HS-5 (cell line): ENCODE results near the gene RTF2.

Source experiments
- DNase-seq: peaks from one replicate; pipeline ENCODE4 v3.0.0-alpha.2; 2012; ENCODE audit warnings: low read depth

Gene RTF2

DNA sequence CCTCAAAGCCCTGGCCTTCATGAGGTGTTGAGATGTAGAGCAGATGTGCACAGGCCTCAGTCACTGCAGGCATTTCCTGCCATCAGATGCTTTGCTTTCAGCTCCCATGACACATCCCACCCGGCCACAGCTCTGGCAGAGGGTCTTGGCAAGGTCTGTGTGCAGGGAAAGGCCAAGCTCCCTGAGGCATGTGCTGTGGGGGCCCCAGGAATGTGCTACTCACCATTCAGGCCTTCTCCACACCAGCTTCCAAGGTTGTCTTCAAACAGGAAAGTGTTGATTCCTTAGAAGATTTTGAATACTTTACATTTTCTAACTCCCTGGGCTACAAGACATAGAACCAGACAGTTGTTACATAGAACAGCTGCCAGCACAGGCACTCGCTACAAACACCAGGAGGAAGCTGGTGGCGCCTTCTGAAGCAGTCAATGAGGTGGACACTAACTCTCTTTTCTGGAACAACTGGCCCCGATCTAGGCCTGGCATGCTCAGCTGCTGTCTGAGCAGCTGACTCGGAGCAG, 28.6 kb upstream of the RTF2 start:
- DNase-seq: peak; percentile 73

DNA sequence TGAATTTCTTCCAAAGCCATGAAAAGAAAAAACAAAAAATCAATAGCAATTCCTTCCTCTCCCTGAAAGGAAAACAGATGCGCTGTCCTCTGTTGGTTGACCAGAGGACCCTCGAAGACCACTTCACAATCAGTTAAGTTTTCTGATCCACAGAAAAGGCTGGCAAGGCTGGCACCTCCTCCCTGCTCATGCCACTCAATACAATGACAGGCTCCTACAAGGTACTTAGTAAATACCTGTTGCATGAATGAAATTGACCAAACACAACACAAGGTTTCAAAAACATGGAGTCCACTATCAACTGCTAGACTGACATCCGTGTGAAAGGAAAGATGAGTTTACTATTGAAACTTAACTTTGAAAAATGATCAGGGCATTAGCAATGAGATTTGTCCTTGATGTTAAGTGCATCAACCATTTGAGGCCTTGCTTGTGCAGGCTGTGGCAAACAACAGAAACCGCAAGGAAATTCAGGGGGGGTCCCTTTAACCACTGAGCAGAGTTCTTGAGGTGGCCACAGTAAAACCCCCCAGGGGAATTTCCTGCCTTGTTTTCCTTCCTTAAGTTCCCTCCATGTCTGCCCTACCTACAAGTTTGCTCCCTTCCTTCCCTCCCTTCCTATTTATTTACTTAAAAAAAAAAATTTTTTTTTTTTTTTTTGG, 27.9 kb upstream of the RTF2 start:
- no peak for DNase-seq

DNA sequence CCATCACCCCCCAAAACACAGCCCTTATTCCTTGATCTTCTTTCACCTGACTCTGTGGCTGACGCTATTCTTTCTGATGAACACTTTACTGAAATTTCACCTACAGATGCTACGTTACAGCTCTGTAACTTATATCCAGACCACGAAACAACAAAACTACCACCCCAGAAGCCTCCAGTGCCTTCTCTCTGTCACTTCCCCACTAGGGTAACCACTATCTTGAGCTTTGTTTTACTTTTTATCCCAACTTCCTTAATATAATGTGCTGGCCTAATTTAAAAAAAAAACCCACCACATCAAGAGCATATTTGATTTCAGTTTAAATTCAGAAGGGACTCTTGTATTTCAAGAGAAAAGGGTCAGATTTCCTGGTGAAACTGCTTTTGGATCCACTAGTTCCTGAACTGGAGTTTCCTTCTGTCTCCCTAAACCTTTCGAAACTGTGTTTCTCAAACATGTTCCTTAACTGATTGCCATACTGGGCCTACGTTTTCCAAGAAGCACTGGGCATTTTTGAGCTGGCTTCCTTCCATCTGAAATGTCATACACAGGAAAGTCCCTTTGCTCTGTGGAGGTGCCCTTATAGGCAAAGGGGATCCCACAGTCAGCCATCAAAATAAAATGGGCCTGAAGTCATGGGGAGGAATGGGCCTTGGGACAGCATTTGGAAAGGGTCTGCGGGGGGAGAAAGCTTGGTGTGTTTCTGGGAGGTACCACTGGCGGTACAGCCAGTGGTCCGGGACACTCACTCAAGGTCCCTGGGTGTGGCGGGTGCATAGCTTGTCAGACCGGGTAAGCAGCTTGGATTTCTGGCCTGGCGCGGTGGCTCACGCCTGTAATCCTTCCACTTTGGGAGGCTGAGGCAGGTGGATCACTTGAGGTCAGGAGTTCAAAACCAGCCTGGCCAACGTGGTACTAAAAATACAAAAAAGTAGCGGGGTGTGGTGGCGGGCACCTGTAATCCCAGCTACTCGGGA, 25.8 kb upstream of the RTF2 start:
- no peak for DNase-seq

DNA sequence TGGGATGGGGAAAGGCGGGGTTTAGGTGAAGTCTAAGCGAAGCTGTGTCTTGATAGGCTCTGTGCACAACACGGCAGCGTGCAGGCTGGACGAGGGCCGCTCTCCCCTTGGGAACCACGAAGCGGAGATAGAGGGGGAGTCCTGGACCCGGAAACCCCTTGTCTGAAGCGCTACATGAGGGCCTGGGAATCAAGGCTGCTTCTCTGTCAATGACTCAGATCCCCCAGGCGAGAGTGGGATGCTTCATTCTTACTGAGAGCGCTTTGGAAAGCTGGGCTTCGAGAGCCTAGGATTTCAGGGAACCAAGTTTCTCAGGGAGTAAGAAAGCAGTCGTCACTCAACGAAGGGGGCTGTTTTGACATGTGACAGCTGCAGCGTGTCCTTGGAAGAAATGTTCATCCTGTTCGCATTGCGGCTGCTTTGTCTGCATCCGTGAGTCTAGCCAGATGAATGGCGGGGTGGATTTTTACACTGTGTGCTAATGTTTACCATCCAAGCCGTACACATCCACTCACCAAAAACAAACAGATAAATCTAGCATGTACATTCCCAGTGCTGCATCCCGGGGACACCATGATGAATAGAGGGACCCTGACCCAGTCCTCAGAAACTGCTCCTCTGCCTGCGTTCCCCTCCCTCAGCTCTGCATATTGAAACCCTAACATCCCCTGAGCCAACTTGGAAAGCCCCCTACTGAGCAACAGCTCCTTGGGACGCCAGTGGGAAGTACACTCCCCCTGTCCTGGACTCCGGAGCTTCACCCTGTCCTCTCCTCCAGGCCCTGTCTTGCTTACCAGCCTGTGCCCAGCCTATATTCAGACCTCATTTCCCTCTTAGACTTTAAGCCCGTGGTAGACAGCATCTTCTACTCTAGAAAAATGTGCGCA, 24.5 kb upstream of the RTF2 start:
- DNase-seq: no peak

DNA sequence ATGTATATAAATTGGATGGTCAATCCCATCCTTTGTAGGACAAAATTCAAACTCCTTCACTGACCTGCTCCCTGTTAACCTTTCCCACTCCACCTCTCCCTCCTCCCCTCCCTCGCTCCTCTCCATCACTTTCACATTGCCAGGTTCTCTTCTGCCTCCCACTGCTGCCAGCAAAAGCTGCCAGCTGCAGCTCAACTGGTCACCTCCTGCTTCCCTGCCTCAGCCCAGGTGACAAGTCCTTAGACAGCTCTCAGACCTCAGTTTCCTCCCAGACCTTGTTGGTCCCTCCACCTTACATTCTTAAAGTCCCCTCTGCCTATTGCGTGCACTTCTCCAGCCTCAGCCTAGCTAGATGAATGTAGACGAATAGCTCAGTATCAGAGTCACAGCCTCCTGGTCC, 23.3 kb upstream of the RTF2 start:
- no peak for DNase-seq

DNA sequence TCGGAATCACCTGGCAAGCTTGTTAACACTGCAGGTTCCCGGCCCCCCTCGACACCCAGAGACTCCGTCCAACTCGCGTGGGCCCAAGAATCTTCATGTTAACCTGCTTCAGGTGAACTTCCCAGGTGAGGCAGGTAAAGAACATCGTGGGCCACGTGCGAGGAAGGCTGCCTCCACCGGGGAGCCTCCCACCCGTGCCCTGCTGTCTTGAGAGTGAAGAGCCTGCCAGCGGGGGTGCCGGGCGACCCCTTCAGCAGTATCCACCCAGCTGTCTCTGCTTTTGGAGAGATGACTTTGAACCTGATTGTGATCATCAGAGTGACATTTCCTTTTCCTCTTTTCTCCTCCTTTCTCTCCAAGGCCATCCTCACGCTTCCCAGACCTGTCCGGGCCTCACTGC, 22.9 kb upstream of the RTF2 start:
- DNase-seq: no peak

DNA sequence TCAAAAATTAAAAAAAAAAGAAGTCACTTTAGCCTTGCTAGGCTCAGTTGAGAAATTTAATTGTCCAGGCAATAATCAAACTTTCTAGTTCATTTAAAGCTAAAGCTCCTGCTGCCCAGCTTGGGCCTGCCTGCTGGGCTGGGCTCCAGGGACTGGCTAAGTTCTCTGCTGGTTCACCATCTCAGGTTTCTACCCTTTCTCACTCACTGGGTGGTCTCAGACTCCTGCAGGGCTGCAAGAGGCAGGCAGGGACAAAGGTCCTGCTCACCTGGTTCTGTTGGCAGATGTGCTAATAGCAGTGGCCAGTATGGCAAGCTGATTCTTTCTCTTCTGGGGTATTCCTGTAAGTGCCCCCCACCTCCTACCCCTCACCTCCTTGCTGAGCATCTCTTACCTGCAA, 21.2 kb upstream of the RTF2 start:
- no peak for DNase-seq

DNA sequence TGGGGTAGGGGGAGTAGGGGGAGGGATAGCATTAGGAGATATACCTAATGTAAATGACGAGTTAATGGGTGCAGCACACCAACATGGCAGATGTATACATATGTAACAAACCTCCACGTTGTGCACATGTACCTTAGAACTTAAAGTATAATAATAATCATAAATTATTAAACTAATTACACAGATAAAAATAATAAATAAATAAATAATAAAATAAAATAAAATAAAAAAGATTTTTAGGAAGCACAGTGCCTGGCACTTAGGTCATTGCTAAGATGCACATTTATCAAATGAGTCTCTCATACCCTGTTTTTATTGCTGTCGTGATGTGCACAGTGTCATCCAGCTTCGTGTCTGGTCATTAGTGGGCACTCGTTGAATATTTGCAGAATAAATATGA, 19.0 kb upstream of the RTF2 start:
- no peak for DNase-seq

DNA sequence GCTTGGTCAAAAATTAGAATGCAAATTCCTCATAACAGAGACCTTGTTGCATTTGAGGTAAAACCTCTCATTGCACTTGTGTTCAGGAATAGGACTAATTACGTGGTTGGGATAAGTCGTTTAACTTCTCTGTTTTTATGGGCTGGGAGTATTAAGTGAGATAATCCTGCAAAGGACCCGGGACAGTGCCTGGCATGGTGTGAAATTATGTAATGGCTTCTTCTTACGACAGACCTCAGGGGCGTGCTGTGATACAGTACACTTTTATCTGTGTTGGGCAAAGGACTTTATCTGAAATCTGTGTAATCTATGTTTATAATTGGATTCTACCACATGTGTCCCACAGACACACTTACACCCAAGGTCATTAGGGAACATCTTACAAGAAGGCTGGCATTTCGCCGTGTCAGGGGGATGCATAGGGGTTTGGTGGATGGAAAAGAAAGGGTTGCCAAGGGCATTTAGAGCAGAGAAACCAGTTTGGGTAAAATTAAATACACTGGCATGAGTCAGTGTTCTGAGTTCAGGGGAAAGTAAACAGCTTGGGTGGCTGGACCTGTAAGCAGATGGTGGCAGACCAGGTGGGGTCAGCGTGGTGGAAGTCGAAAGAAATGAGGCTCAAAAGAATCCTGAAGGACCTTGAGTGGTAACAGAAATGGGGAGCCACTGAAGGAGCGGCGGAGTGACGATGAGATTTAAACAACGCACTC, 17.2 kb upstream of the RTF2 start:
- no peak for DNase-seq

DNA sequence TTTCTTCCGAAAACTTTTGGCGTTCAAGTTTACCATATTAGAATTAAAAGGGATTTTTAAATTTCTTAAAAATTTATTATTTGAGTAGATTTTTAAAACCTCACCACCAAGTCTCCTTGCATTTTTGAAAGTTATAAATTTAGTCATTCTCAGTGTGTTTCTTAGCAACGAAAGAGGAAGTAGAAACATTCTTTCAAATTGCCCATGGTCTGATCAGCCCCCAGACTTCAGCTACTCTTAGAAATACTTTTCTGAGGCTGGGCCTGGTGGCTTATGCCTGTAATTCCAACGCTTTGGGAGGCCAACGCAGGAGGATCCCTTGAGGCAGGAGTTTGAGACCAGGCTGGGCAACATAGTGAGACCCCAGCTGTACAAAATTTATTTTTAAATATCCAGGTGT, 15.1 kb upstream of the RTF2 start:
- DNase-seq: no peak

DNA sequence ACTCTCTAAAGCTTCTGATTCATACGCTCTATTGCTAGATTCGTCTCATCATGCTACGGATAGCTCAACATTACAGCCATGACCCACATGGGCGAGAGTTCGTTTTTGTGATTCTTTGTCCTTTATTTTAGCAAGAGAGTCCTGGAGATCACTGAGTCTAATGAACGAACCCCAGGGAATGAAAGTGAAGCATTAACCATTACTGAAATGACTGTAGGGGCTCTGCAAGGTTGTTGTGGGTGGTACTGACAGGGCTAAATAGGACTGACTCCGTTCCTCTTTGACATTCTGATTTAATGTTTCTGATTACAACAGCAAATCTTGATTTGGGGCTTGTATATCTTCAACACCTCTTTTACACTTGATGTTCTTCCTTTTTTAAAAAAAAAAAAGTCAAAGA, 13.7 kb upstream of the RTF2 start:
- DNase-seq: no peak

DNA sequence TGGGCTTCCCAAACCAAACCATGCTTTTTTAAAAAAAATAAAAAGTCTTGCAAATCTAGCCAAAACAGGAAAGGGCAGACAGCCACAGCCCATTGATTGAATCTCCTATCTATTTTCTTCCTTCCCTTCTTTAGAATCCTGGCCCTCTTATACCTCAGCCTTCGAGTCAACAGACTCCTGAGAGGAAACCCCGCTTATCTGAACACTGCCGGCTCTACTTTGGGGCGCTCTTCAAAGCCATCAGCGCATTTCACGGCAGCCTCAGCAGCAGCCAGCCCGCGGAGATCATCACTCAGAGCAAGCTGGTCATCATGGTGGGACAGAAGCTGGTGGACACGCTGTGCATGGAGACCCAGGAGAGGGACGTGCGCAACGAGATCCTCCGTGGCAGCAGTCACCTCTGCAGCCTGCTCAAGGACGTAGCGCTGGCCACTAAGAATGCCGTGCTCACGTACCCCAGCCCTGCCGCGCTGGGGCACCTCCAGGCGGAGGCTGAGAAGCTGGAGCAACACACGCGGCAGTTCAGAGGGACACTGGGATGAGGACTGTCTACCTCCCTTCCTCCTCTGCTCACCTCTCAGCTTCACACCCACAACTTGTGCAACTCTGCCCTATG, 10.1 kb upstream of the RTF2 start:
- DNase-seq: no peak

DNA sequence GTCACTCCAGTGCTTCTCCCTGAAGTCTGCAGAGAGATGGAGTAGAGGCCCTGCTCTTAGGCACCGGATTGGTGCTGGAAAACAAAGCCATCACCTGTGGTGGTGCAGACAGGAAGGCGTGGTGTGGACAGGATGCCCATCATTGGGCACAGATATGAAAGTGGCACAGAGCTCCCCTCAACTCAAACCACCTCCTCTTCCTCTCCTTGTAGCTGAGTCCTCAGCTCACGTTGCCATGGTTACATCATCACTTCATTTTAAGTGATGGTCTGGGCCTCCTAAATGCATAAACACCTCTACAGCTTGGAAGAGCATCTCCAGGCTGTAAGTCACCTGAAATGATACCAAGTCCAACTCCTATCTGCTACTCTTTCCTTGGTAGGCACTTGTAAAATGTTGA, 8.0 kb upstream of the RTF2 start:
- no peak for DNase-seq

DNA sequence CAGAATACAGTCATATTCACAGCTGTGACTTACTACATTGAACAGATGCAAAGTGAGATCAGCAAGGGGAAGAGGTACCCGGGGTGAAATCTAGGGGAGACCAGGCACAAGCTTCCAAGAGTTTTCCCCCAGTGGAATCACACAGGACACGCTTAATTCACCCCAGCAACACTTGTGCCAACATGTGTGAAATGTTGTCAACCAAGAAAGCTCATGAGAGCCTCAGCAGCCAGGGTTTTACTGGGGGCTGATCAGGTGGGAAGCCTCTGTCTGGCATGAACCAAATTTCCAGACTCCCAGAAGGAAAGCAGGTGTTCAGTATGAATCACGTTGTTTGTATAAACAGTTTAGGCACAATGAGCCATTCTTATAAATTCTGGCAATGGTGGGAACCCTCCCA, 6.9 kb upstream of the RTF2 start:
- no peak for DNase-seq

DNA sequence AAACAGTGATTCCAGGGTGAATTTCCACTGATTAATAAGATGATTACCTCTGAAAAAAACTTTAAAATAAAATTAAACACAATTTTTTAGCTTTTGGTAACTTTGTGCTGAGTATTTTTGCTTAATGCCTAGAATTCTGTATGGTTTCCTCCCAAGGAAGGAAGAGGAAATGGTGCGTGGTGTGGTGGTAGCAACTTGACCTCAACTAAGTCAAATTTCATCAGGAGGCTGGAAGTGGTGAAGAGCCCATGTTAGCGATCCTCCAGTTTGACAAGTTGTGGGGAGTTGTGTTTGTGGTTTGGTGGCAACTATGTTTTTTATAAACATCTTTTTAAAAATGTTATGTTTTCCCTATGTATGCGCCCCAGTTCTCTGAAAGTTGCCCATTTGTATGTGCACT, 5.0 kb upstream of the RTF2 start:
- no peak for DNase-seq

DNA sequence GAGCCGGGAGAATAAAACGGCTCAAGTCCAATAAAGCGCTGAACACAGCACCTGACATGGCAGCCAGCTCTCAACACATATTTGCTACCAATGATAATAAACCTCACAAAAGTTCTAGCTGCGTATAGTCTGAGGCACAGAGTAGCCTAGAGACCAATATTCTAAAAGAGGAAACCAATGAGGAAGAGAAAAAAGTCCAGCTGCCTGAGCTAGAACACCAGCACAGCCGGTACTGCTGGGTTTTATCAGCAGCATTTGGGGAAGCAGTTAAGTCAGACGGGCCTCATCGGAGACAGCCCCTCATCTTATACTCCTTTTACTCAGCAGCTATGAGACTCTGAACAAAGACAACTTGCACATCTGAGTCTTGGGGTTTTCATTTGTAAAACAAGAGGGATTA, 2.4 kb upstream of the RTF2 start:
- DNase-seq: no peak

DNA sequence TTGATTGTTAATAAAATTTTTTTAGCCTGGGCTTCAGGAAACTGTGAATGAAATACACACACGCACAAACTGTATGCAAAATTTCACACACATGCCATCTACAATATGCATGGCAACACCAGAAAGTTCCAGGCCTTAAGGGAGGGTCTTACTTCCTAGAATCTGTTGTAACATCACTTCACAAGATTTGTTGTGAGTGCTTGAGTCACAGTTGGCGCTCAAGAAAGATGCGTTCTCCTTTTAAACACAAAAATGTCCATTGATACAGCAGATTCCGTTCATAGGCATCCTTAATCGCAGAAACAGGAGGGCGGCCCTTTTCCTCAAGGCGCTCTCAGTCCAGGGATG, 485 bp upstream of the RTF2 start:
- DNase-seq: no peak

DNA sequence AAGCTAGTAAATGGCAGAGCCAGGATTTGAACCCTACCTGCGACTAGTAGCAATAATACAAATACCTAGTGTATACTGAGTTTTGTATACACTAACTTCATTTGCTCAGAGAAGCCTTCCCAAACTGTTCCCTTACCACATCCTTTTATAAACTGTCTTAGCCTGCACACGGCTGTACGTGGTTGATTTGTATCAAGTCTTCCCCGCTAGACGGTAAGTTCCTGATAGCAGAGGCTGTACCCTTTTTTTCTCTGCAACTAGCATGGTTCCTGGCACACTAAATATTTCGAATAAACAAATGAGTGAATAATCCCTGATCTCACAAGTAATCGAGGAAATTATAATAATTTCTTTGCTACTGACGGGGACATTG, 636 bp downstream of the RTF2 start:
- DNase-seq: no peak

DNA sequence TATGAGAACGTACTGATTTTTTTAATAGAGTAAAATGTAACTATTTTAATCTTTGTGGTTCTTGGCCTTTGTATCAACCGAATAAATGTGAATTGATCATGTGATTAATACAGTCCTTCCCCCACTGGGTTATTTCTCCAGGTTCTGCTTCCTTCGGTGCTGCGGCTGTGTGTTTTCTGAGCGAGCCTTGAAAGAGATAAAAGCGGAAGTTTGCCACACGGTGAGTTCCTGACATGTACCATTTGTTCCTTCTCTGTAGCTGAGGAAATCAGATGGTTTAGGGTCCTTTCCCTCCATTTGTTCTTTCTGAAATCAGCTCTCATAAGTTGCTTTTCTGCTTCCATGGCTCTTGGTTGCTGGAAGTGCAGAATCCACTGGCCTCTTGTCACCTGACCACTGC, 15.5 kb downstream of the RTF2 start:
- DNase-seq: no peak

DNA sequence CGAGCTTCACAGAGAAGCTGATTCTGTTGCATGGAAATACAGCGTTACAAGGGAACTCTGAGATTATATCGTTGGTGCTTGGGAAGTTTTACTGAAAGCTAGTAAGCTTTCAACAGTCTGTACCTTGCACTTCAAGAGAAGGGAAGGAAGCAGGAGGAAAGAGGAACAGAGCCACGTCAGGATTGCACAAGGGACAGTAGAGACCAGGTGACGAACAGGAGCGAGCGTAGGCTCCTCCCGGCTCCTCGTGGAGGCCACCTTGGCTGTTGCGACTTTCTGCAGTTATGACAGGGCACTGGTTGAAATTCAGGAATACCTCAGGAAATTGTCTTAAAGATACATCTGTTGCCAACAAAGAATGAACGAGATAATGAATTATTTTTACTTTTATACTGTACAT, 18.8 kb downstream of the RTF2 start:
- no peak for DNase-seq

DNA sequence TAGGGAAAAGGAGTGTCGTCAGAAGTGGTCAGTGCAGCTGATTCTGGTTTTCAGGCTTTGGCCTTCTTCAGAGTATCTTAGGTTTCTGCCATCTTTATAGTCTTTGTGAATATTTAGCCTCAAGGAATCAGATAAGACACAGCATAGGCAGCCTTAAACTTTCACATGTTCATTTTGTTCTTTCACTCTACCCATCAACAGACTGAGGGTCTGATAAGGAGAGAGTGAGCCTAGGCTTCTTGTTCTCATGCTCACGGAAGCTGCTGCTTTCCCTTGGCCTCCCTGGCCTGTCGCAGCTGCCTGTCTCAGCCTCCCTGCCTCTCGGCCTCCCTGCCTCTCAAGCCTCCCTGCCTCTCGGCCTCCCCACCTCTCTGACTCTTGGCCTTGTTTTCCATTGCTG, 20.1 kb downstream of the RTF2 start:
- DNase-seq: no peak

DNA sequence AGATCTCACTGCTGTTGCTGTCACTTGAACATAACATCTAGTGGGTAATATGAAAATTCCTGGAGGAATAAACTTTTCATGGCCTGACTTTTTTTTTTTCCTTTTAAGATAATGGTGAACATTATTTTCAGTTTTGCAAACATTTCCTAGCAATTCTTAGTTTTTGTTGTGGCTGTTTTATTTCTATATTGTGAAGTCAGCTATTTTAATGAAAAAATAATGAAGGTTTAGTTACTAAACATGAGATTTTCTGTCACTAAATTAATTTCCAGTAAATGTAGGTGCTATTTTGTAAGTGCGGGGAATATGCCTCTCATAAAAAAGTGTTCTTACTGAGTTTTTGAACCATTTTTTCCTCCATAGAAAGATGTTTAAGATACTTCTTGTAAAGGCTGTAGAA, 32.7 kb downstream of the RTF2 start:
- no peak for DNase-seq
